Kidney epithelial cell (primary cell): Measurements from ENCODE around the gene PEDS1. TPM values are rescaled to one million over a fixed set of nuclear protein-coding genes. Genes with fewer than 3 reads are reported as not detected.

Experiments
- DNase-seq: peaks from one replicate; pipeline ENCODE4 v3.0.0-alpha.2; 2010; ENCODE audit warnings: low read depth
- H3K27me3 ChIP-seq: 2 replicates; pipeline ENCODE4 v1.6.0; 2011; ENCODE audit warnings: low read length; ENCODE audit not compliant: control insufficient read depth, insufficient read depth
- H3K36me3 ChIP-seq: 2 replicates; pipeline ENCODE4 v1.5.1; 2011; ENCODE audit warnings: low read length; ENCODE audit not compliant: control insufficient read depth, insufficient read depth
- H3K4me3 ChIP-seq: 2 replicates; pipeline ENCODE4 v1.5.1; 2011; ENCODE audit warnings: low read depth, mild to moderate bottlenecking, control low read depth, low read length
- CTCF ChIP-seq: IDR thresholded peaks from 2 replicates; pipeline ENCODE4 v1.5.1; 2011; ENCODE audit warnings: mild to moderate bottlenecking, moderate library complexity, low read length, control low read depth, inconsistent platforms; ENCODE audit not compliant: insufficient read depth, poor library complexity, severe bottlenecking
- total RNA-seq: library from RNA; depleted of rRNA; stranded (reverse); fragments of >200 nt; gene quantifications from 2 replicates; pipeline ENCODE4 v1.2.3, GENCODE V29; 2015

The PEDS1 gene
- total RNA-seq, 1 donor from 2014 or later, result 52.1 TPM

- TF ChIP-seq CTCF, result no peak
- H3K27me3 ChIP-seq, result no peaks in the 10 kb centered on the region
- H3K36me3 ChIP-seq, result peaks cover 5% of the 10 kb centered on the region
- DNase-seq, result no peak
- H3K4me3 ChIP-seq, result no peak overlapping the region
Measured at GRCh38 chr20:50198180-50198666, 44.7 kb upstream of the PEDS1 start.

GRCh38 chr20:50197463-50198179 is 44.1 kb upstream of the PEDS1 start:
- peaks cover 6% of the 10 kb centered on the region for H3K36me3 ChIP-seq
- TF ChIP-seq CTCF, result no peak
- no peaks in the 10 kb centered on the region for H3K27me3 ChIP-seq
- no peak for DNase-seq
- H3K4me3 ChIP-seq, result no peak overlapping the region

- no peak overlapping the region for H3K4me3 ChIP-seq
- no peaks in the 10 kb centered on the region for H3K27me3 ChIP-seq
- H3K36me3 ChIP-seq, result peaks cover 6% of the 10 kb centered on the region
- no peak for TF ChIP-seq CTCF
- no peak for DNase-seq
Measured at GRCh38 chr20:50196896-50197295, 43.4 kb upstream of the PEDS1 start.

- no peak for TF ChIP-seq CTCF
- Histone ChIP-seq H3K4me3 (no peak overlapping the region), H3K27me3 (no peaks in the 10 kb centered on the region), H3K36me3 (peaks cover 6% of the 10 kb centered on the region)
- DNase-seq, result no peak
Measured at GRCh38 chr20:50196248-50196647, 42.7 kb upstream of the PEDS1 start.

GRCh38 chr20:50195524-50196120 is 42.1 kb upstream of the PEDS1 start:
- DNase-seq, result no peak
- Histone ChIP-seq H3K4me3 (no peak overlapping the region), H3K27me3 (no peaks in the 10 kb centered on the region), H3K36me3 (peaks cover 6% of the 10 kb centered on the region)
- no peak for TF ChIP-seq CTCF
